Measurements from ENCODE around the gene SLC16A13. TPM values are rescaled to one million over a fixed set of nuclear protein-coding genes. Genes with fewer than 3 reads are reported as not detected.

SLC16A13 gene
- total and polyA plus RNA-seq, 10 of the 15 experiments (the other 5 are each of a cell fraction or from before 2014, with no cell fraction given) = 0.34 to 12.1 (median 3.3) TPM

DNA sequence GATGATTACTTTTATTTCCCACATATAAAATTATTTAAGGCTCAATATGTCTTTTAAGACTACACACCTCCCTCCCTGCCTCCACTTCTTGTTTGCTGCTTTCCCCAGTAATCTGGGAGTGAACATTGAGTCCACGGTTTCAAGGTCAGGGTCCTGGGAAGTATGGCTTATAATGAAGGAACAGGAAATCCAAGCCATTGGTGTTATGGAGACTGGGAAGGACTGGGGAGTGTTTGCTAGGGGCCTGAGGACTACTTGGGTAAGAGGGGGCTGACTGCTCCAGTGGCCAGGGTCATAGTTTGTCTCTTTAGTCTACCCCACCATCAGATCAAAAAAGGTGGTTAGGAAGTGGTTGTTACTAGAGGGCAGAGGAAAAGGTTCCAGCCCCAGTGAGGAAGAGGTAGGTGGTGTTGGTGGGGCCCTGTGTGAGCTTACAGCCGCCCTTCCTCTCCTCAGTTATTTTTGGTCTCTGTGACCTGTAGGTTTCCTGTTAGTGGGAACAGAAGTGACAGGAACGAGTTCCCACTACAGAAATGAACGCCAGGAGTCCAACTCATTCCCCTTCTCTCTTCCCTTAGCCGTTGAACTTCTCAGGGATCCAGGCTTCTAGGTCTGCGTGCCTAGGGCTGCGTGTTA, 742 bp upstream of the SLC16A13 start (continued):
- TF ChIP-seq LARP7 (IDR thresholded peaks at IDR 0.05) = 0 out of 2 replicates have a peak, but pooled peaks have one; percentile 35
- 0 out of 2 replicates have a peak, but pooled peaks have one; percentile 4 for TF ChIP-seq TAF1 (IDR thresholded peaks at IDR 0.05; ENCODE audit: borderline replicate concordance, low read depth, low read length)
- TF ChIP-seq SUZ12 (IDR thresholded peaks at IDR 0.05; ENCODE audit: unreplicated experiment) = no peak
- peak; percentile 59; the same call in 1 of the 2 replicates for TF ChIP-seq MTA3 (IDR thresholded peaks at IDR 0.05; ENCODE audit: borderline replicate concordance, low read length)
- peak; percentile 72 for TF ChIP-seq IKZF1 (conservative IDR thresholded peaks at IDR 0.05)
- peak; percentile 23; the same call in 1 of the 2 replicates for TF ChIP-seq MTA2 (IDR thresholded peaks at IDR 0.05; ENCODE audit: low read depth)
- TF ChIP-seq BHLHE40 (IDR thresholded peaks at IDR 0.05; ENCODE audit: borderline replicate concordance in 1 of 2, low read depth in 2 of 2, low read length in 1 of 2) = no peak
- TF ChIP-seq EED (IDR thresholded peaks at IDR 0.05; ENCODE audit: low read depth) = peak; percentile 53
- no peak for TF ChIP-seq KAT2A (conservative IDR thresholded peaks at IDR 0.05; ENCODE audit: control insufficient read depth, low read depth, low read length)
- TF ChIP-seq EGR1 (IDR thresholded peaks at IDR 0.05; ENCODE audit: borderline replicate concordance in 1 of 2, low read depth in 2 of 2, low read length in 2 of 2) = peak in 1 of 2 experiments; percentile 53; a peak in 1 of 3 replicates
- no peak for TF ChIP-seq STAT1 (conservative IDR thresholded peaks at IDR 0.05)
- TF ChIP-seq EZH2 (IDR thresholded peaks at IDR 0.05; ENCODE audit: borderline replicate concordance, control insufficient read depth, low read depth, low read length) = no peak
- TF ChIP-seq, protein P1, sequence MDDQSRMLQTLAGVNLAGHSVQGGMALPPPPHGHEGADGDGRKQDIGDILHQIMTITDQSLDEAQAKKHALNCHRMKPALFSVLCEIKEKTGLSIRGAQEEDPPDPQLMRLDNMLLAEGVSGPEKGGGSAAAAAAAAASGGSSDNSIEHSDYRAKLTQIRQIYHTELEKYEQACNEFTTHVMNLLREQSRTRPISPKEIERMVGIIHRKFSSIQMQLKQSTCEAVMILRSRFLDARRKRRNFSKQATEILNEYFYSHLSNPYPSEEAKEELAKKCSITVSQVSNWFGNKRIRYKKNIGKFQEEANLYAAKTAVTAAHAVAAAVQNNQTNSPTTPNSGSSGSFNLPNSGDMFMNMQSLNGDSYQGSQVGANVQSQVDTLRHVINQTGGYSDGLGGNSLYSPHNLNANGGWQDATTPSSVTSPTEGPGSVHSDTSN (IDR thresholded peaks at IDR 0.05; ENCODE audit: insufficient replicate concordance, low read depth, low read length) = no peak
- TF ChIP-seq SREBF1 (IDR thresholded peaks at IDR 0.05; ENCODE audit: low read length) = no peak
- TF ChIP-seq, protein P2, sequence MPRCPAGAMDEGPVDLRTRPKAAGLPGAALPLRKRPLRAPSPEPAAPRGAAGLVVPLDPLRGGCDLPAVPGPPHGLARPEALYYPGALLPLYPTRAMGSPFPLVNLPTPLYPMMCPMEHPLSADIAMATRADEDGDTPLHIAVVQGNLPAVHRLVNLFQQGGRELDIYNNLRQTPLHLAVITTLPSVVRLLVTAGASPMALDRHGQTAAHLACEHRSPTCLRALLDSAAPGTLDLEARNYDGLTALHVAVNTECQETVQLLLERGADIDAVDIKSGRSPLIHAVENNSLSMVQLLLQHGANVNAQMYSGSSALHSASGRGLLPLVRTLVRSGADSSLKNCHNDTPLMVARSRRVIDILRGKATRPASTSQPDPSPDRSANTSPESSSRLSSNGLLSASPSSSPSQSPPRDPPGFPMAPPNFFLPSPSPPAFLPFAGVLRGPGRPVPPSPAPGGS (IDR thresholded peaks at IDR 0.05; ENCODE audit: borderline replicate concordance, insufficient read depth, low read depth, low read length, poor library complexity, severe bottlenecking) = no peak
- TF ChIP-seq ETV6 (conservative IDR thresholded peaks at IDR 0.05 in 1 of 2, IDR thresholded peaks at IDR 0.05 in 1 of 2; ENCODE audit: borderline replicate concordance in 1 of 2, low read depth in 1 of 2) = peak in 1 of 2 experiments; percentile 89; a peak in 2 of 4 replicates
- TF ChIP-seq, protein P3, sequence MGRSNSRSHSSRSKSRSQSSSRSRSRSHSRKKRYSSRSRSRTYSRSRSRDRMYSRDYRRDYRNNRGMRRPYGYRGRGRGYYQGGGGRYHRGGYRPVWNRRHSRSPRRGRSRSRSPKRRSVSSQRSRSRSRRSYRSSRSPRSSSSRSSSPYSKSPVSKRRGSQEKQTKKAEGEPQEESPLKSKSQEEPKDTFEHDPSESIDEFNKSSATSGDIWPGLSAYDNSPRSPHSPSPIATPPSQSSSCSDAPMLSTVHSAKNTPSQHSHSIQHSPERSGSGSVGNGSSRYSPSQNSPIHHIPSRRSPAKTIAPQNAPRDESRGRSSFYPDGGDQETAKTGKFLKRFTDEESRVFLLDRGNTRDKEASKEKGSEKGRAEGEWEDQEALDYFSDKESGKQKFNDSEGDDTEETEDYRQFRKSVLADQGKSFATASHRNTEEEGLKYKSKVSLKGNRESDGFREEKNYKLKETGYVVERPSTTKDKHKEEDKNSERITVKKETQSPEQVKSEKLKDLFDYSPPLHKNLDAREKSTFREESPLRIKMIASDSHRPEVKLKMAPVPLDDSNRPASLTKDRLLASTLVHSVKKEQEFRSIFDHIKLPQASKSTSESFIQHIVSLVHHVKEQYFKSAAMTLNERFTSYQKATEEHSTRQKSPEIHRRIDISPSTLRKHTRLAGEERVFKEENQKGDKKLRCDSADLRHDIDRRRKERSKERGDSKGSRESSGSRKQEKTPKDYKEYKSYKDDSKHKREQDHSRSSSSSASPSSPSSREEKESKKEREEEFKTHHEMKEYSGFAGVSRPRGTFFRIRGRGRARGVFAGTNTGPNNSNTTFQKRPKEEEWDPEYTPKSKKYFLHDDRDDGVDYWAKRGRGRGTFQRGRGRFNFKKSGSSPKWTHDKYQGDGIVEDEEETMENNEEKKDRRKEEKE (IDR thresholded peaks at IDR 0.05) = no peak
- TF ChIP-seq NR2F1 (conservative IDR thresholded peaks at IDR 0.05) = peak; percentile 22; the same call in 1 of the 2 replicates
- 0 out of 2 replicates have a peak, but pooled peaks have one; percentile 8 for TF ChIP-seq CREB1 (IDR thresholded peaks at IDR 0.05; ENCODE audit: low read depth)

Measured in GM12878 (cell line).